ENCODE data around the gene SGCA.
A peak's percentile ranks its signal among the peaks of the same experiment; 100 is the strongest.

DNA sequence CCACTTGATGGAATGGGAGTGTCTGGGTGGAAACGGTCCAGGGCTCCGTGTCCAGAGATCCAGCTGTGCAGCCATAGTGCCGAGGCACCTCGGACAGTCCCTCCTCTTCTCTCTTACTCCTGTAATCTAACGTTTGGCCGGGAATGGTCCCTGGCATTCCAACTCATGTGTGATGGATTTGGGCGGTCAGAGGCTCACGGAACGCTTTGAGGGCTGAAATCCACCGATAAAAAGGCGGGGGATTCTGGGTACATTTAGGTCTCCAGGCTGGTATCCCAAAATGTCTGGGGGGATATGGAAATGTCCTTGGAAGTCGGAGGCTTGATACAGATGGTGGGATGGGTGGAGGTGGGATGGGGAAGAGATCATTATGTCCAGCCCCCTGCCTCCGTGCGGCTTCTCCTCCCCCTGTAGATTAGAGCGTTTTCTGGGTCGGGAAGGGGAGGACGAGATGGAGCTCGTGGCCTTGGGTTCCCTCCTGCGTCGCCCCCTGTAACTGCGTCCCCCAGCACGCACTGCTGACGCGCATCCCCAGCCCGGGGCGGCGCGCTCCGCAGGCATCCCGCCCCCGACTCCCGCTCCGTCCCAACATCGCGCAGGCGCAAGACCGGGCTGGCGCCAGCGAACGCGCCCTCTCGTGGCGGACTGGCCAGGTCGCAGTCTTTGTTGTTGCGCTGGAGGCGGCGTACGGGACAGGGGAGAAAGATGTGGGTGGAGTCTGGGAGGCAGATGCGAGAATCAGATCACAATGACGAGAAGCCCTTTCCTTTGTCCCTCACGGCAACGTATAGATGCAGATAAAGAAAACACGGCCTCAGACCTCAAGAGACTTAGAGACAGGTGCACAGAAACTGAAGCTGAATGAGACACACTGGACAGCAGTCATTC lies 4.5 kb upstream of the SGCA start:
- TF ChIP-seq, protein P1, sequence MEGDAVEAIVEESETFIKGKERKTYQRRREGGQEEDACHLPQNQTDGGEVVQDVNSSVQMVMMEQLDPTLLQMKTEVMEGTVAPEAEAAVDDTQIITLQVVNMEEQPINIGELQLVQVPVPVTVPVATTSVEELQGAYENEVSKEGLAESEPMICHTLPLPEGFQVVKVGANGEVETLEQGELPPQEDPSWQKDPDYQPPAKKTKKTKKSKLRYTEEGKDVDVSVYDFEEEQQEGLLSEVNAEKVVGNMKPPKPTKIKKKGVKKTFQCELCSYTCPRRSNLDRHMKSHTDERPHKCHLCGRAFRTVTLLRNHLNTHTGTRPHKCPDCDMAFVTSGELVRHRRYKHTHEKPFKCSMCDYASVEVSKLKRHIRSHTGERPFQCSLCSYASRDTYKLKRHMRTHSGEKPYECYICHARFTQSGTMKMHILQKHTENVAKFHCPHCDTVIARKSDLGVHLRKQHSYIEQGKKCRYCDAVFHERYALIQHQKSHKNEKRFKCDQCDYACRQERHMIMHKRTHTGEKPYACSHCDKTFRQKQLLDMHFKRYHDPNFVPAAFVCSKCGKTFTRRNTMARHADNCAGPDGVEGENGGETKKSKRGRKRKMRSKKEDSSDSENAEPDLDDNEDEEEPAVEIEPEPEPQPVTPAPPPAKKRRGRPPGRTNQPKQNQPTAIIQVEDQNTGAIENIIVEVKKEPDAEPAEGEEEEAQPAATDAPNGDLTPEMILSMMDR (conservative IDR thresholded peaks at IDR 0.05; ENCODE audit: low read depth, low read length) = peak; percentile 95
- TF ChIP-seq EZH2 (IDR thresholded peaks at IDR 0.05; ENCODE audit: low read length, unreplicated experiment) = no peak
